GM23338 (cell line): Measurements from ENCODE around the gene CTNND2. TPM values are rescaled to one million over a fixed set of nuclear protein-coding genes. Genes with fewer than 3 reads are reported as not detected.

Source experiments
- ATAC-seq: fragments of 200-7000 bp; cut with Tn5 transposase; 3 replicates; pipeline ENCODE4 v1.9.1; 2020
- DNase-seq: peaks from one replicate; pipeline ENCODE4 v3.0.0-alpha.2; 2015; ENCODE audit warnings: low spot score
- H2AFZ ChIP-seq: fragments of 200-600 bp; sonication (generic); 2 replicates; pipeline ENCODE4 v1.8.0; 2016; ENCODE audit warnings: antibody characterized with exemption, mild to moderate bottlenecking, moderate library complexity
- H3F3A ChIP-seq: fragments of 200-600 bp; sonication (generic); replicated peaks from 2 replicates; pipeline ENCODE4 v1.8.0; 2017; ENCODE audit warnings: antibody characterized with exemption, mixed run types, low read depth
- H3K27ac ChIP-seq: fragments of 200-600 bp; sonication (generic); 2 replicates; pipeline ENCODE4 v1.6.1; 2016; ENCODE audit warnings: low read depth
- H3K27me3 ChIP-seq: fragments of 200-600 bp; sonication (generic); 2 replicates; pipeline ENCODE4 v1.8.0; 2016; ENCODE audit warnings: mild to moderate bottlenecking, mixed run types, moderate library complexity; ENCODE audit not compliant: insufficient read depth
- H3K36me3 ChIP-seq: fragments of 200-600 bp; sonication (generic); 2 replicates; pipeline ENCODE4 v1.8.0; 2016; ENCODE audit warnings: mild to moderate bottlenecking; ENCODE audit not compliant: insufficient read depth
- H3K4me1 ChIP-seq: fragments of 200-600 bp; sonication (generic); 2 replicates; pipeline ENCODE4 v1.8.0; 2016; ENCODE audit warnings: mild to moderate bottlenecking, moderate library complexity; ENCODE audit not compliant: insufficient read depth
- H3K4me2 ChIP-seq: fragments of 200-600 bp; sonication (generic); 2 replicates; pipeline ENCODE4 v1.7.1; 2017; ENCODE audit warnings: mixed run types
- H3K4me3 ChIP-seq: fragments of 200-600 bp; sonication (generic); 2 replicates; pipeline ENCODE4 v1.6.1; 2016; ENCODE audit warnings: mixed run types
- H3K79me2 ChIP-seq: fragments of 200-600 bp; sonication (generic); replicated peaks from 2 replicates; pipeline ENCODE4 v1.8.0; 2017; ENCODE audit warnings: mild to moderate bottlenecking; ENCODE audit not compliant: insufficient read depth
- H3K9me2 ChIP-seq: fragments of 200-600 bp; sonication (generic); 2 replicates; pipeline ENCODE4 v1.8.0; 2017; ENCODE audit not compliant: insufficient read depth
- H4K20me1 ChIP-seq: fragments of 200-600 bp; sonication (generic); replicated peaks from 2 replicates; pipeline ENCODE4 v1.8.0; 2017; ENCODE audit warnings: mild to moderate bottlenecking; ENCODE audit not compliant: insufficient read depth
- H3K27ac Mint-ChIP-seq: 2 replicates; pipeline ENCODE4 v1.8.0; 2020; ENCODE audit warnings: inconsistent platforms, mild to moderate bottlenecking, moderate library complexity, mixed read lengths
- H3K27me3 Mint-ChIP-seq: 3 replicates; pipeline ENCODE4 v1.8.0; 2022; ENCODE audit warnings: low read depth, mild to moderate bottlenecking, moderate library complexity, mixed read lengths, inconsistent platforms; ENCODE audit not compliant: insufficient read depth, poor library complexity
- H3K36me3 Mint-ChIP-seq: 3 replicates; pipeline ENCODE4 v1.8.0; 2021; ENCODE audit warnings: low read depth, mild to moderate bottlenecking, inconsistent platforms, moderate library complexity, mixed read lengths
- H3K4me1 Mint-ChIP-seq: 3 replicates; pipeline ENCODE4 v1.8.0; 2020; ENCODE audit warnings: mild to moderate bottlenecking, inconsistent platforms, mixed read lengths
- H3K4me3 Mint-ChIP-seq: 3 replicates; pipeline ENCODE4 v1.8.0; 2021; ENCODE audit warnings: moderate library complexity, mild to moderate bottlenecking, inconsistent platforms, mixed read lengths
- H3K9me3 Mint-ChIP-seq: 3 replicates; pipeline ENCODE4 v1.8.0; 2020; ENCODE audit warnings: moderate library complexity, mild to moderate bottlenecking, inconsistent platforms, mixed read lengths
- CREB1 ChIP-seq: fragments of 250-450 bp; sonication (Bioruptor Pico); IDR thresholded peaks from 2 replicates; pipeline ENCODE4 v1.5.0; 2020; ENCODE audit warnings: low read depth, mild to moderate bottlenecking, moderate library complexity
- CTCF ChIP-seq, 2 experiments: fragments of 200-600 bp in 1 of 2; sonication (generic) in 1 of 2; conservative IDR thresholded peaks; 2 replicates each; pipeline versions ENCODE4 v1.5.1 to v1.6.1; 2016 to 2017; ENCODE audit warnings: antibody characterized with exemption in 2 of 2, low read depth in 2 of 2, mild to moderate bottlenecking in 2 of 2, moderate library complexity in 1 of 2
- EZH2 ChIP-seq: fragments of 200-600 bp; sonication (generic); IDR thresholded peaks from one replicate; pipeline ENCODE4 v1.8.0; 2017; ENCODE audit warnings: antibody characterized with exemption, mild to moderate bottlenecking, low read depth; ENCODE audit not compliant: unreplicated experiment
- EZH2phosphoT487 ChIP-seq: fragments of 200-600 bp; sonication (generic); IDR thresholded peaks from one replicate; pipeline ENCODE4 v1.8.1; 2018; ENCODE audit warnings: antibody characterized with exemption; ENCODE audit not compliant: unreplicated experiment
- JUNB ChIP-seq: IDR thresholded peaks from one replicate; pipeline ENCODE4 v1.6.1; 2016; ENCODE audit warnings: antibody characterized with exemption; ENCODE audit not compliant: unreplicated experiment
- POLR2AphosphoS5 ChIP-seq: IDR thresholded peaks from 2 replicates; pipeline ENCODE4 v1.6.1; 2016; ENCODE audit warnings: antibody characterized with exemption, low read depth
- REST ChIP-seq: IDR thresholded peaks from one replicate; pipeline ENCODE4 v1.6.1; 2018; ENCODE audit warnings: antibody characterized with exemption; ENCODE audit not compliant: unreplicated experiment
- STAT1 ChIP-seq: IDR thresholded peaks from one replicate; pipeline ENCODE4 v1.6.1; 2016; ENCODE audit warnings: antibody characterized with exemption; ENCODE audit not compliant: unreplicated experiment
- ZNF114 ChIP-seq: fragments of 250-450 bp; sonication (Bioruptor Pico); IDR thresholded peaks from 2 replicates; pipeline ENCODE4 v1.5.0; 2020; ENCODE audit warnings: mild to moderate bottlenecking, moderate library complexity
- ZNF331 ChIP-seq: fragments of 250-450 bp; sonication (Bioruptor Pico); IDR thresholded peaks from 2 replicates; pipeline ENCODE4 v1.5.0; 2020; ENCODE audit warnings: low read depth, mild to moderate bottlenecking, moderate library complexity
- ZNF462 ChIP-seq: fragments of 250-450 bp; sonication (Bioruptor Pico); IDR thresholded peaks from 2 replicates; pipeline ENCODE4 v1.5.0; 2020; ENCODE audit warnings: mild to moderate bottlenecking, moderate library complexity
- polyA plus RNA-seq: library from polyadenylated mRNA; unstranded; fragments of >200 nt; fragmentation: Nextera tagmentation; extraction: Ambion mirVana; gene quantifications from 2 replicates; pipeline ENCODE4 v1.2.1, GENCODE V29; 2016
- total RNA-seq: library from RNA; depleted of rRNA; stranded (reverse); fragments of >200 nt; shearing (Covaris generic); gene quantifications from 2 replicates; pipeline ENCODE4 v1.2.3, GENCODE V29; 2014

CTNND2 gene
- total and polyA plus RNA-seq, 2 experiments from 2014 or later: 5.1 to 7.0 TPM

- ATAC-seq (no peak), DNase-seq (no peak)
- H3K4me3 Mint-ChIP-seq: no peak overlapping the region
- no peaks in the 10 kb centered on the region; the same call in 1 of the 3 replicates for H3K4me1 Mint-ChIP-seq
- Histone ChIP-seq H3K4me2 (no peak overlapping the region), H3K4me3 (no peak overlapping the region), H3K27ac (no peak overlapping the region), H3K27me3 (no peaks in the 10 kb centered on the region), H3K4me1 (peaks cover under 1% of the 10 kb centered on the region; the same call in 1 of the 2 replicates), H4K20me1 (no peaks in the 10 kb centered on the region), H3F3A (no peaks in the 10 kb centered on the region), H3K9me2 (peaks cover 9% of the 10 kb centered on the region; the same call in 1 of the 2 replicates), H2AFZ (no peak overlapping the region), H3K79me2 (0 out of 2 replicates have a peak, but pooled peaks cover 10% of the 10 kb centered on the region), H3K36me3 (no peaks in the 10 kb centered on the region)
- H3K27ac Mint-ChIP-seq: no peak overlapping the region
- H3K36me3 Mint-ChIP-seq: peaks cover 3% of the 10 kb centered on the region; the same call in 1 of the 3 replicates
- TF ChIP-seq EZH2phosphoT487: no peak
- no peak for TF ChIP-seq CREB1 (CRISPR knock-in tag)
- no peak for TF ChIP-seq JUNB
- no peak for TF ChIP-seq ZNF331 (CRISPR knock-in tag)
- no peak for TF ChIP-seq STAT1
- TF ChIP-seq CTCF (conservative IDR thresholded peaks at IDR 0.05; ENCODE audit: low read depth in 2 of 2): no peak
- TF ChIP-seq EZH2: no peak
- no peak for TF ChIP-seq REST
- TF ChIP-seq ZNF114: no peak
- no peak for TF ChIP-seq ZNF462 (CRISPR knock-in tag)
- no peak for TF ChIP-seq POLR2AphosphoS5
- H3K27me3 Mint-ChIP-seq: no peaks in the 10 kb centered on the region
- H3K9me3 Mint-ChIP-seq: peaks cover 5% of the 10 kb centered on the region; the same call in 1 of the 3 replicates
These were observed 167.2 kb downstream of the CTNND2 start for GRCh38 chr5:11737010-11737409.
